KMS-11 (cell line): ENCODE results near the gene PAEP.
"Not testable (repeated sequence)": the region's sequence is repeated elsewhere in the genome, so short reads cannot be mapped to it uniquely, and the experiment has no call there.

Experiments
- H2AFZ ChIP-seq: fragments of 200-600 bp; sonication (generic); 2 replicates; pipeline ENCODE4 v1.6.1; 2016; ENCODE audit warnings: antibody characterized with exemption, mixed run types, low read depth
- H3K27ac ChIP-seq: fragments of 200-600 bp; sonication (generic); 2 replicates; pipeline ENCODE4 v1.6.1; 2016; ENCODE audit warnings: mild to moderate bottlenecking, mixed run types
- H3K27me3 ChIP-seq: fragments of 200-600 bp; sonication (generic); 2 replicates; pipeline ENCODE4 v1.6.1; 2017; ENCODE audit warnings: mild to moderate bottlenecking, low read depth, mixed run types, moderate library complexity; ENCODE audit not compliant: insufficient read depth
- H3K36me3 ChIP-seq: fragments of 200-600 bp; sonication (generic); 2 replicates; pipeline ENCODE4 v1.6.1; 2017; ENCODE audit warnings: mild to moderate bottlenecking, mixed run types; ENCODE audit not compliant: insufficient read depth
- H3K4me1 ChIP-seq: fragments of 200-600 bp; sonication (generic); 2 replicates; pipeline ENCODE4 v1.6.1; 2016; ENCODE audit warnings: mild to moderate bottlenecking, low read depth, mixed run types; ENCODE audit not compliant: poor library complexity, severe bottlenecking
- H3K4me2 ChIP-seq: fragments of 200-600 bp; sonication (generic); 2 replicates; pipeline ENCODE4 v1.7.0; 2016; ENCODE audit warnings: mild to moderate bottlenecking, mixed run types
- H3K4me3 ChIP-seq: fragments of 200-600 bp; sonication (generic); IDR thresholded peaks from 2 replicates; pipeline ENCODE4 v1.6.1; 2017; ENCODE audit warnings: low read depth, low read length, mixed read lengths; ENCODE audit not compliant: insufficient read depth
- H3K79me2 ChIP-seq: fragments of 200-600 bp; sonication (generic); 2 replicates; pipeline ENCODE4 v1.6.1; 2016; ENCODE audit warnings: low read depth, mixed run types; ENCODE audit not compliant: insufficient read depth
- H3K9ac ChIP-seq: fragments of 200-600 bp; sonication (generic); 2 replicates; pipeline ENCODE4 v1.6.1; 2016; ENCODE audit warnings: mild to moderate bottlenecking, mixed run types
- H4K20me1 ChIP-seq: fragments of 200-600 bp; sonication (generic); 2 replicates; pipeline ENCODE4 v1.6.1; 2016; ENCODE audit warnings: mild to moderate bottlenecking, mixed run types; ENCODE audit not compliant: insufficient read depth
- CTCF ChIP-seq: fragments of 200-600 bp; sonication (generic); conservative IDR thresholded peaks from 2 replicates; pipeline ENCODE4 v1.6.1; 2017; ENCODE audit warnings: low read depth, mild to moderate bottlenecking, antibody characterized with exemption, low read length, moderate library complexity, mixed read lengths

PAEP gene

GRCh38 chr9:135526089-135526729, 35.3 kb upstream of the PAEP start:
- peaks cover 51% of the 10 kb centered on the region for H3K27me3 ChIP-seq
- H2AFZ ChIP-seq: no peak overlapping the region

GRCh38 chr9:135526730-135527571, 34.6 kb upstream of the PAEP start:
- H3K9ac ChIP-seq: no peak overlapping the region
- no peak overlapping the region for H2AFZ ChIP-seq
- H3K4me2 ChIP-seq: no peak overlapping the region
- no peaks in the 10 kb centered on the region for H3K4me1 ChIP-seq
- no peaks in the 10 kb centered on the region for H3K36me3 ChIP-seq
- H4K20me1 ChIP-seq: no peaks in the 10 kb centered on the region
- no peak for TF ChIP-seq CTCF
- H3K79me2 ChIP-seq: no peaks in the 10 kb centered on the region
- H3K27me3 ChIP-seq: peaks cover 49% of the 10 kb centered on the region
- H3K4me3 ChIP-seq: no peak overlapping the region
- H3K27ac ChIP-seq: no peak overlapping the region

More at GRCh38 chr9:135526089-135526729, 35.3 kb upstream of the PAEP start:
- H3K4me1 ChIP-seq: no peaks in the 10 kb centered on the region
- TF ChIP-seq CTCF: no peak
- H3K36me3 ChIP-seq: no peaks in the 10 kb centered on the region
- H3K27ac ChIP-seq: no peak overlapping the region
- no peaks in the 10 kb centered on the region for H4K20me1 ChIP-seq
- no peak overlapping the region for H3K4me2 ChIP-seq
- H3K4me3 ChIP-seq: no peak overlapping the region
- no peaks in the 10 kb centered on the region for H3K79me2 ChIP-seq
- no peak overlapping the region for H3K9ac ChIP-seq

GRCh38 chr9:135528842-135529435, 32.6 kb upstream of the PAEP start:
- H3K4me2 ChIP-seq, H3K9ac ChIP-seq, H2AFZ ChIP-seq, H3K79me2 ChIP-seq, H3K36me3 ChIP-seq, H4K20me1 ChIP-seq, H3K4me1 ChIP-seq, H3K27ac ChIP-seq, H3K4me3 ChIP-seq: not testable (repeated sequence)
- peaks cover 42% of the 10 kb centered on the region for H3K27me3 ChIP-seq

GRCh38 chr9:135530146-135530545, 31.4 kb upstream of the PAEP start:
- no peak for TF ChIP-seq CTCF
- no peaks in the 10 kb centered on the region for H3K36me3 ChIP-seq
- no peaks in the 10 kb centered on the region for H4K20me1 ChIP-seq
- no peak overlapping the region for H3K27ac ChIP-seq
- H3K27me3 ChIP-seq: peaks cover 38% of the 10 kb centered on the region; the same call in 1 of the 2 replicates
- no peak overlapping the region for H3K4me2 ChIP-seq
- no peak overlapping the region for H2AFZ ChIP-seq
- no peak overlapping the region for H3K4me3 ChIP-seq
- no peaks in the 10 kb centered on the region for H3K4me1 ChIP-seq
- no peaks in the 10 kb centered on the region for H3K79me2 ChIP-seq
- no peak overlapping the region for H3K9ac ChIP-seq
